HAP-1 (cell line): ENCODE data around the gene ZNF507.

ENCODE experiments used
- DNase-seq, 2 experiments: peaks; one replicate each; pipeline ENCODE4 v3.0.0-alpha.2; 2016 to 2020; ENCODE audit warnings: low spot score in 2 of 2
- H3K27me3 ChIP-seq: fragments of 250-450 bp; sonication (Bioruptor Pico); 2 replicates; pipeline ENCODE4 v1.5.1; 2020; ENCODE audit warnings: low read depth, mild to moderate bottlenecking, moderate library complexity
- H3K36me3 ChIP-seq: fragments of 250-450 bp; sonication (Bioruptor Pico); replicated peaks from 2 replicates; pipeline ENCODE4 v1.5.1; 2020; ENCODE audit warnings: mild to moderate bottlenecking
- H3K4me1 ChIP-seq: fragments of 250-450 bp; sonication (Bioruptor Pico); 2 replicates; pipeline ENCODE4 v1.5.1; 2020; ENCODE audit warnings: mild to moderate bottlenecking
- H3K4me3 ChIP-seq: fragments of 250-450 bp; sonication (Bioruptor Pico); 2 replicates; pipeline ENCODE4 v1.5.1; 2020; ENCODE audit warnings: mild to moderate bottlenecking, moderate library complexity
- H3K9me3 ChIP-seq: fragments of 250-450 bp; sonication (Bioruptor Pico); 2 replicates; pipeline ENCODE4 v1.5.1; 2020; ENCODE audit warnings: mild to moderate bottlenecking, moderate library complexity
- in situ Hi-C: fragments of 300-500 bp; cut with MboI; formaldehyde crosslinking; loops from 3 replicates; pipeline ENCODE4 v1.14.3; 2020; ENCODE audit warnings: low sequenced_read_pairs, inconsistent platforms, mixed read lengths

ZNF507 gene

GRCh38 chr19:32324631-32325285 is 20.7 kb upstream of the ZNF507 start:
- DNase-seq = peak in 1 of 2 experiments; percentile 5
- H3K36me3 ChIP-seq = no peaks in the 10 kb centered on the region
- peaks cover 3% of the 10 kb centered on the region for H3K4me1 ChIP-seq
- no peaks in the 10 kb centered on the region for H3K27me3 ChIP-seq
- in situ Hi-C loops = no loop called here
- H3K4me3 ChIP-seq = no peak overlapping the region
- no peaks in the 10 kb centered on the region for H3K9me3 ChIP-seq

GRCh38 chr19:32330213-32330857 is 15.1 kb upstream of the ZNF507 start:
- DNase-seq = no peak
- H3K36me3 ChIP-seq = no peaks in the 10 kb centered on the region
- H3K9me3 ChIP-seq = no peaks in the 10 kb centered on the region
- H3K27me3 ChIP-seq = no peaks in the 10 kb centered on the region
- no peak overlapping the region for H3K4me3 ChIP-seq
- in situ Hi-C loops = no loop called here
- H3K4me1 ChIP-seq = peaks cover 3% of the 10 kb centered on the region

- DNase-seq = no peak
- H3K36me3 ChIP-seq = no peaks in the 10 kb centered on the region
- in situ Hi-C loops = no loop called here
- H3K4me3 ChIP-seq = no peak overlapping the region
- no peaks in the 10 kb centered on the region for H3K27me3 ChIP-seq
- no peaks in the 10 kb centered on the region for H3K9me3 ChIP-seq
- H3K4me1 ChIP-seq = peaks cover 11% of the 10 kb centered on the region
These were observed 12.2 kb upstream of the ZNF507 start for GRCh38 chr19:32333227-32333626.

GRCh38 chr19:32336259-32337083 is 8.9 kb upstream of the ZNF507 start:
- H3K4me3 ChIP-seq = peak overlapping the region; percentile 10
- H3K9me3 ChIP-seq = no peaks in the 10 kb centered on the region
- H3K36me3 ChIP-seq = no peaks in the 10 kb centered on the region
- in situ Hi-C loops = no loop called here
- H3K27me3 ChIP-seq = no peaks in the 10 kb centered on the region
- DNase-seq = peak in 1 of 2 experiments; percentile 14
- peaks cover 11% of the 10 kb centered on the region for H3K4me1 ChIP-seq

- no peaks in the 10 kb centered on the region for H3K27me3 ChIP-seq
- H3K9me3 ChIP-seq = no peaks in the 10 kb centered on the region
- peaks cover 11% of the 10 kb centered on the region for H3K4me1 ChIP-seq
- no peaks in the 10 kb centered on the region for H3K36me3 ChIP-seq
- peak; percentile 3 to 27 for DNase-seq
- in situ Hi-C loops = no loop called here
- peak overlapping the region; percentile 10 for H3K4me3 ChIP-seq
These were observed 8.2 kb upstream of the ZNF507 start for GRCh38 chr19:32337084-32337808.

- Histone ChIP-seq H3K9me3 (no peaks in the 10 kb centered on the region), H3K36me3 (no peaks in the 10 kb centered on the region), H3K4me1 (peaks cover 16% of the 10 kb centered on the region), H3K27me3 (no peaks in the 10 kb centered on the region), H3K4me3 (no peak overlapping the region)
- no peak for DNase-seq
- in situ Hi-C loops = no loop called here
These were observed 6.0 kb upstream of the ZNF507 start for GRCh38 chr19:32339423-32339822.

GRCh38 chr19:32339988-32340874 is 5.2 kb upstream of the ZNF507 start:
- no peak overlapping the region for H3K4me3 ChIP-seq
- no peaks in the 10 kb centered on the region for H3K9me3 ChIP-seq
- peak; percentile 29 to 70 for DNase-seq
- no peaks in the 10 kb centered on the region for H3K36me3 ChIP-seq
- in situ Hi-C loops = no loop called here
- no peaks in the 10 kb centered on the region for H3K27me3 ChIP-seq
- H3K4me1 ChIP-seq = peaks cover 16% of the 10 kb centered on the region

GRCh38 chr19:32342695-32343094 is 2.7 kb upstream of the ZNF507 start:
- DNase-seq = no peak
- in situ Hi-C loops = no loop called here
- H3K4me3 ChIP-seq = no peak overlapping the region
- H3K9me3 ChIP-seq = no peaks in the 10 kb centered on the region
- peaks cover 8% of the 10 kb centered on the region for H3K36me3 ChIP-seq
- H3K4me1 ChIP-seq = peaks cover 15% of the 10 kb centered on the region
- no peaks in the 10 kb centered on the region for H3K27me3 ChIP-seq

- Histone ChIP-seq H3K4me3 (no peak overlapping the region), H3K4me1 (peaks cover 15% of the 10 kb centered on the region), H3K9me3 (no peaks in the 10 kb centered on the region), H3K27me3 (no peaks in the 10 kb centered on the region), H3K36me3 (peaks cover 18% of the 10 kb centered on the region)
- DNase-seq = peak; percentile 9 to 49
- in situ Hi-C loops = no loop called here
These were observed 1.7 kb upstream of the ZNF507 start for GRCh38 chr19:32343550-32344262.

- DNase-seq = no peak
- Histone ChIP-seq H3K27me3 (no peaks in the 10 kb centered on the region), H3K36me3 (peaks cover 39% of the 10 kb centered on the region), H3K4me1 (peaks cover 20% of the 10 kb centered on the region), H3K9me3 (no peaks in the 10 kb centered on the region), H3K4me3 (peak overlapping the region; percentile 83)
- in situ Hi-C loops = no loop called here
These were observed 1.5 kb downstream of the ZNF507 start for GRCh38 chr19:32346901-32347300.

- Histone ChIP-seq H3K4me3 (no peak overlapping the region), H3K27me3 (no peaks in the 10 kb centered on the region), H3K36me3 (peaks cover 44% of the 10 kb centered on the region), H3K9me3 (no peaks in the 10 kb centered on the region), H3K4me1 (peaks cover 20% of the 10 kb centered on the region)
- in situ Hi-C loops = no loop called here
- no peak for DNase-seq
These were observed 2.2 kb downstream of the ZNF507 start for GRCh38 chr19:32347573-32347972.

GRCh38 chr19:32349051-32349450 is 3.6 kb downstream of the ZNF507 start:
- Histone ChIP-seq H3K36me3 (peaks cover 58% of the 10 kb centered on the region), H3K9me3 (no peaks in the 10 kb centered on the region), H3K4me3 (no peak overlapping the region), H3K4me1 (peaks cover 15% of the 10 kb centered on the region), H3K27me3 (no peaks in the 10 kb centered on the region)
- DNase-seq = no peak
- in situ Hi-C loops = no loop called here
